PC-3 (cell line): Measurements from ENCODE around the gene CYP1A1.

ENCODE experiments used
- CTCF ChIP-seq: fragments of 300-600 bp; sonication (generic); conservative IDR thresholded peaks from 2 replicates; pipeline ENCODE4 v1.5.1; 2017; ENCODE audit warnings: antibody characterized with exemption, low read depth, mild to moderate bottlenecking, low read length
- EZH2 ChIP-seq: fragments of 300-600 bp; sonication (generic); IDR thresholded peaks from one replicate; pipeline ENCODE4 v1.6.1; 2017; ENCODE audit warnings: antibody characterized with exemption, mild to moderate bottlenecking, low read length; ENCODE audit not compliant: unreplicated experiment
- EZH2phosphoT487 ChIP-seq: fragments of 300-600 bp; sonication (generic); IDR thresholded peaks from 2 replicates; pipeline ENCODE4 v1.6.1; 2018; ENCODE audit warnings: mild to moderate bottlenecking, antibody characterized with exemption, low read length, borderline replicate concordance

GRCh38 chr15:74758736-74759135 is 33.4 kb upstream of the CYP1A1 start:
- no peak for TF ChIP-seq CTCF
- TF ChIP-seq EZH2 = no peak
- no peak for TF ChIP-seq EZH2phosphoT487
